Medulla oblongata (tissue), 1 donor: ENCODE data around the gene SMYD3.
A peak's percentile ranks its signal among the peaks of the same experiment; 100 is the strongest.
"Not testable (repeated sequence)": the region's sequence is repeated elsewhere in the genome, so short reads cannot be mapped to it uniquely, and the experiment has no call there.

ENCODE experiments used
- DNase-seq: peaks from one replicate; pipeline ENCODE4 v3.0.0-alpha.2; 2015; ENCODE audit errors: extremely low spot score

The SMYD3 gene

DNA sequence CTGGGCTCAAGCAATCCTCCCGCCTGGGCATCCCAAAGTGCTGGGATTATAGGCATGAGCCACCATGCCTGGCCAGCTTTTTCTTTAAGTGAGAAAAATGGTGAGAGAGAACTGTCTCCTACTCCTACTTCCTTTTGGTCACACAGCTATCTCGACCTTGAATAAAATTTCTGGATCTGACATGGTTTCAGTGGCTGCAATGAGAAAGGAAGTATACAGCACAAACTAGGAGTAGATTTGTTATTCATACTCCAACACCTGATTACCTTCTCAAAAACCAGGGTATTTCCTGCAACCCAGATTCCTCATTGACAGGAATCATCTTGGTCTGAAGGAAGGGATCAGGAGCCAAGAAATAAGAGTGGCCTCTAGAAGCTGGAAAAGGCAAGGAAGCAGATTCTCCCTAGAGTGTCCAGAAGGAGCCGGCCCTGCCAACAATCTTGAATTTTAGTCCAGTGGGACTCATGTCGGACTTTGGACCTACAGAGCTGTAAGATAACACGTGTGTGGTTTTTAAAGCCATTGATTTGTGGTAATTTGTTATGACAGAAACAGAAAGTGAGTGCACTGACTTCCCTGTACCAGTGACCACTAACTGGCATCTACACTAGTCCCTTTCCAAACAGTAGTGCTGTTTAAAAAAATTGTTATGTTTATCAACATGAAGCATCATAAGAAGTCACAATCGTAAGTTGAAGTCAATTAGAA is 516.6 kb downstream of the SMYD3 start:
- DNase-seq: no peak

- DNase-seq: no peak
These were observed 518.5 kb downstream of the SMYD3 start for GRCh38 chr1:245988393-245989078.

DNA sequence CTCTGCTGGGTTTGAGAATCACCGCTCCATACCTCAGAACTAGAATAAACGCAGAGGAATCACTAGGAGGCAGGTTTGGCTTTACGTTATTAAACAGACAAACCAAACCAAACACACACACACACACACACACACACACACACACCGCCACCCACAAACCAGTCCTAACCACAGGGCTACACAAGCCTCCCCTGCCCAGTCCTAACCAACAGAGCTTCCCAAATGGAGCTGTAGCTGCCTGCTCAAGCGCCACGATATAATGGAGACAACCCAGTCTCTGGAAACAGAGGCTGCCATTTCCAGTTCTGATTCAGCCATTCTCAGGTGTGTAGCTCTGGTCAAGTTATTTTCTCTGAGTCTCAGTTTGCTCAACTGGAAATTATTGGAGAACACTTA is 519.1 kb downstream of the SMYD3 start:
- DNase-seq: no peak

- no peak for DNase-seq
These were observed 519.5 kb downstream of the SMYD3 start for GRCh38 chr1:245987577-245987976.

DNA sequence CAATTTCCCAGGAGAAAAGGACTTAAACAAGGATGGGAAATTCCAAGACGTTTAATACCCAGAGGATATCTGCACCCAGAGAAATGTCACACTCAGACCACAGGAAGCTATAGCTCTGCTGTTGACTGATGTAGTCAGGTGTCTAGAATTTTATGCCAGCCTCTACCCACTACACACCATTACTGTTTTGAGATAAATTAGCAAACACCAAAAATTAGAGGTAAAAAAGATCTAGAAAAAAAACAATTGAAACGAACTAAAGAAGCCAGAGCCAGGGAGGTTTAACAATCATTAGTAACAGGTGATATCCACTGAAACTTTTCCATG is 519.9 kb downstream of the SMYD3 start:
- DNase-seq: no peak

- no peak for DNase-seq
These were observed 520.5 kb downstream of the SMYD3 start for GRCh38 chr1:245986404-245987218.

- no peak for DNase-seq
These were observed 522.5 kb downstream of the SMYD3 start for GRCh38 chr1:245984390-245985155.

- DNase-seq: no peak
These were observed 523.6 kb downstream of the SMYD3 start for GRCh38 chr1:245983294-245983967.

GRCh38 chr1:245979589-245979988 is 527.5 kb downstream of the SMYD3 start:
- DNase-seq: no peak

GRCh38 chr1:245978915-245979314 is 528.2 kb downstream of the SMYD3 start:
- DNase-seq: no peak

DNA sequence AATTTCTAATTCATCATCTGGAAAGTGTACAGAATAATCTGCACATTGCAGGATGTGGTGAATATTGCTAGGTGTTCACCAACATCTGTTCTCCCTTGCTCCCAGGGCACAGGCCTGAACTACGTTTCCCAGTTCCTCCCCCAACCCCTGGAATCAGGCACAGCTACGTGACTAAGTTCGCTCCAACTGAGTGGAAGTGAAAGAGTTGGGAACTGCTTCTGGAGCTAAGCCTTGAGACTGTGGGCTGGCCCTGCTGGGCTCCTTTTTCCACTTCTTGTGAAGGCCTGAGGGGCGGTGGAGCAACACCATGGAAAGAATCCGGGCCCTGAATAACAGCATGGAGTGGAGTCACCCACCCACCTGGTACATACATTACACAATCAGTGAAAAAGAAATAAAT is 534.6 kb downstream of the SMYD3 start:
- DNase-seq: no peak

DNA sequence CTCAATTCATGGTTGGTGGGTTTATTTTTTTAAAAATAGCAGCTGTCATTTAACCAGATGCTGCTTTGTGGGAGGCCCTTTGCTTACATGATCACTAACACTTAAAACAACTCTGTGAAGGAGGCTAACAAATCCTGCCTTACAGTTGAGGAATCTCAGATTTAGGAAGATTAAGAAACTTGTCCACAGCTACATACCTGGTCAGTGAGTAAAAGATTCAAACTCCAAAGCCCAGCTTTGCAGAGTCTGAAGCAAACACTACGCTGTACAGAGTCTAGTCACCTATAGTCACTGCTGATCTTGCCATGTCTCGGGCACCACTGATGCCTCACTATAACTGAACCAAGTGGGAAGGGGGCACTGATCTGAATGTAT is 535.4 kb downstream of the SMYD3 start:
- DNase-seq: no peak

DNA sequence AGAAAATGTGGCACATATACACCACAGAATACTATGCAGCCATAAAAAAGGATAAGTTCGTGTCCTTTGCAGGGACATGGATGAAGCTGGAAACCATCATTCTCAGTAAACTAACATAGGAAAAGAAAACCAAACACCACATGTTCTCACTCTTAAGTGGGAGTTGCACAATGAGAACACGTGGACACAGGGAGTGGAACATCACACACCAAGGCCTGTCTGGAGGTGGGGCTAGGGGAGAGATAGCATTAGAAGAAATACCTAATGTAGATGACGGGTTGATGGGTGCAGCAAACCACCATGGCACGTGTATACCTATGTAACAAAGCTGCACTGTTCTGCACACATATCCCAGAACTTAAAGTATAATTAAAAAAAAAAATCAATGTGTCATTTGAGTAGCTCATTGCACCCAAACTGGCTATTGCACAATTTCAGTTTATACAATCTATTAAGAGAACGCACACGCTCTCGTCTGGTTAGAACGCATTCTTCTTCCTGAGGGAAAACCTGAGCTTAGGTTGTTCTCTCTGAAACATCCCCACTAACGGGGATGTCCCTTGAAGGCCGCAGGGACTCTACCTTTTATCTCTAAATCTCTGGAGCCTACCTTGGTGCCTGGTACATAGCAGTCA is 535.9 kb downstream of the SMYD3 start:
- not testable (repeated sequence) for DNase-seq

DNA sequence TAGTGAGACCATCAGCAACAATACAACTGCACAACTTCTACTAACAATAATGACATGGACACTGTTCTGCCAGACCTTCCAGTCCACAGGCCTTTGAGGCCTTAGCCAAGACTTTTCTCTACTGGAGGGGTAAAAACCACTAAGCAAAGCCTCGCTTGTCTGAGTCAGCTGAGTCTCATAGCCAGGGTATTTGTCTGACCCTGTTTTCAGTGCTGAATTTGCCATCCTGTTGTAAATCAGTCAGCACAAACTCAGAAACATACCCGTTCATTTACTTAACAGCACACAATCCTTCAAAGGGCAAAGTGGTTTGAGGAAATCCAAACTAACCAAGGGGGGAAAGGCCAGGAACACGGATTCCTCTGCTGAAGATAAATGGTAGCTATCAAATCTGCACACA is 537.8 kb downstream of the SMYD3 start:
- DNase-seq: peak; percentile 46

- no peak for DNase-seq
These were observed 538.3 kb downstream of the SMYD3 start for GRCh38 chr1:245968775-245969174.

- no peak for DNase-seq
These were observed 541.7 kb downstream of the SMYD3 start for GRCh38 chr1:245965398-245965797.

DNA sequence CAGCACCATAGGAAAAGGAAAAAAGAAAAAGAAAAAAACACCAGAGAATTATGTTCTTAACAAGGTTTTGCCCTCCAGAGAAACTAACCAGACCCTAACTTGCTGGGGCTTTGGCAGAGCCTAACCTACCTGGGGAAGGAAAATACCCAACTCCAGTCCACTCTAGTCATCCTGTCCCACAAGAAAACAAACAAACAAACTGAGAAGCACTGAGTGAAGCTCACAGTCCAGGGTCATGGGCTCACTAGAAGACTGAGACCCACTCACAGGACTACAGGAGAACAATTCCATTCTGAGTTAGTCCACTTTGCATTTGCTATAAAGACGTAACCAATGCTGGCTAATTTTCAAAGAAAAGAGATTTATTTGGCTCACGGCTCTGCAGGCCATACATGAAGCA is 543.4 kb downstream of the SMYD3 start:
- no peak for DNase-seq

- no peak for DNase-seq
These were observed 544.6 kb downstream of the SMYD3 start for GRCh38 chr1:245962453-245962852.

GRCh38 chr1:245961137-245961540 is 545.9 kb downstream of the SMYD3 start:
- DNase-seq: no peak

- no peak for DNase-seq
These were observed 546.9 kb downstream of the SMYD3 start for GRCh38 chr1:245960171-245960570.

DNA sequence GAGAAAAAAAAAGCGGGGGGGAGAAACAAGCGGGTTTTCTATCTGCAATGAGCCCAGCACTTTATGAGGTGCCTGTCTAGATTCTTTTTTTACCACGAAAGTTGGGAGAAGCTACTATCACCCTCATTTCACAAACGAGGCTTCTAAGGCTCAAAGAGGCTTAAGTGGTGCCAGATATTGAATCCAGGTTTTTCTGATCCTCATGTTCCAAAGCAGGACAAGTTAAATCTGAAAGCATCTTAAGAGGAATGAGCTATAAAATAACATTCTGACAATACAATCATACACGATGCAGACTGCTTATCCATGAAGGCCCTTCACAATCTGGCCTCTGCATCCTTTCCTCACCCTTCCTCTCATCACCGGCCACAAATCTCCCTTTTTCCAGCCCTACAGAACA is 549.1 kb downstream of the SMYD3 start:
- DNase-seq: no peak
